ACHN (cell line): Measurements from ENCODE around the gene ARHGAP28.

Experiments used
- DNase-seq: peaks from one replicate; pipeline ENCODE4 v3.0.0-alpha.2; 2015
- in situ Hi-C: cut with HindIII; loops from 2 replicates; pipeline ENCODE4 v1.10.0; 2017; ENCODE audit warnings: low sequenced_read_pairs, low pct_ligation_motif_present, low pct_unique_long_range_greater_than_20kb

The ARHGAP28 gene

DNA sequence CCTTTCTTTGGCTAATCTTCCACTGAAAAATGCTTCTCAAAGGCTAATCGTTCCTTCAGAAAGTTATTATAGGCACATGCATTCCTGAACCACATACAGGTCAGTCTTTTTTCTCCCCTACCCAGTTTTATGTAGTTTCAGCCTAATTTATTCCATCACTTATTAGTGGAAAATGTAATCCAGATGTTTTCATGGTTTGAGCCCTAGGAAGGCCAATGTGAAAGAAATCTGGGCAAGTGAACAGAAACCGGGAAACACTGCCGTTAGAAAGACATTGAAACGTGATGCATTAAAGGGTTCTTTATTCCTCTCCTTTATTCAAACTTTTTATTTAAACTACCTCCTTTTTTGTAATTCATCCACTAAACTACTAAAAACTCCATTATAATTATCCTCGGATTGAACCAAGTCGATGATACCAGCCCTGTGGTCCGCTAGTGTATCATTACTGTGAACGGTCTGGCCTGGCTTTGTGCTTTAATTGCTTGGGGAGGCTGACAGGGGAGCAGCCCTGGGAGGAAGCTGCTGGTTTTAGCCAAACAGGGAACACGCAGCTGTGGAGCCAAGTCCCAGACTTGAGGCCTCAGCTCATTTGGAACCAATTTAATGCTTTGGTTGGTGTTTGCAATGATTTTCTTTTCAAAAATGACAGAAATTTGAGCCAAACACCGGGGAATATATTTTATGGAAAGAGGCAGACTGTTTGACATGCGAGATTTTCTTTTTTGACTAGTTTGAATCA, 149.2 kb downstream of the ARHGAP28 start:
- DNase-seq = no peak
- in situ Hi-C loops = loop anchor here (25.0 kb wide), 1 partner anchor 341 kb away; no protein-coding TSS in a partner anchor

DNA sequence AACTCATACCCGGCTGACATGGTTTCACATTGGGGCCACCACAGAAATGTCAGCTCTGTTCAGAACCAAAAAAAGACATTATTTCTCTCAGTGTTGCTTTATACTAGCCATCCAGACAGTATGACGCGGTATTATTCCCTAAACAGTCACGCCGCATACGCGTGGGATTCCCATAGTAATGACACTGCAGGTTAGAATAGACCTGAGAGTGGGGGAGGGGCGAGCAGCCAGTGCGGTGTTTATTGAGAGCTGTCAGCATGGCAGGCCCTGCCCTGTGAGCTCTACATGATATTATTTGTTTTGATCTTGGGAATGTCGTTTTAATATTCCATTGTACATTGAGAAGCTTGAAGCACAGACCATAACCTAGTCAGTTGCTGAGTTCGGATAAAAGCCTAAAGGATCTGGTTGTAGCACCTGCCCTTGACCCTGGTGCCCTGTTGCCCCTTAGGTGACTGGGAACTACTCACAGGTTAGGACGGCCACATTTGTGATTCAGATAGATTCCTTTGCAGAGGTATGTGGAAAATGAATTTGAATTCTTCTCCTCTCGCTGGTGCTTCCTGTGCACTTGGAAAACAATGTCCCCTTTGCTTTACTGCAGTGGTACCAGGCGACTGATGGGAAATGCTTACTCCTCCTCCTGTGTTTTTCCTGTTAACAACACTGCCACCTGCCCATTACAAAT, 150.1 kb downstream of the ARHGAP28 start:
- in situ Hi-C loops = loop anchor here (25.0 kb wide), 1 partner anchor 342 kb away; no protein-coding TSS in a partner anchor
- DNase-seq = no peak

DNA sequence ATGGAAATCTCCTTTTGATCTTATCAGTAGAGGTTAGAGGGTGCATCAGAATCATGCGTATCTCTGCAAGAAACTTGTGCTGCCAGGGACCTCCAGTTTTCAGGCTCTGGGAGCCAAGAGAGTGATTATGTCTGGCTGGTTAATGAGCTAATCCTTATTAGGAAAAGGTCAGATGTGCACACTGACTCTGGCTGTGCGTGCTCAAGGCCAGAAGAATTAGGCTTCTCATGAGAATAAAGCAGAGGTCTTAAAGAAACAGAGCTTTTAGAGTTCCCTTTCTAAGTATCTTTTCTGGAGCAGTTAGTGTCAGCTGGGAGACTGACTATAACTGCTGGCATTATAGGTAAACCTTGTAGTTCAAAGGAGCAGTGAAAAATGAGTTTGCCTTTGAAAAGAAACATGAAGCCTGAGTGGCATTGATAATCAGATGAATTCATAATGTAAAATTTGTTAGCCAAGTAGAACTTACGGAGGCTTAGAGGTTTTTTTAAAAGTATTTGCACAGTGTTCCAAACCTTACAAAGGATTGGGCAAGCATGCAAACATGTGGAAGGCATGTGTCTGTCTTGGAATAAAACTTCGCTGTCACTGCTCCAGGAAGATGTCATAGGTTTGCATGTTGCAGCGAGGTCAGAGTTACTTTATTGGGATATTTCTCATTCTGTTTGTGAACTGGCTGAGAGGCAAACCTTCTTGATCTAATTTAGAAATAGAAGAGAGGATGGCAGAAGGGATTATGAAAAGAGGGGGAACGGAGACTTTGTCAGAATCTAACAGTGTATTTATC, 151.7 kb downstream of the ARHGAP28 start:
- in situ Hi-C loops = loop anchor here (25.0 kb wide), 1 partner anchor 344 kb away; no protein-coding TSS in a partner anchor
- no peak for DNase-seq

DNA sequence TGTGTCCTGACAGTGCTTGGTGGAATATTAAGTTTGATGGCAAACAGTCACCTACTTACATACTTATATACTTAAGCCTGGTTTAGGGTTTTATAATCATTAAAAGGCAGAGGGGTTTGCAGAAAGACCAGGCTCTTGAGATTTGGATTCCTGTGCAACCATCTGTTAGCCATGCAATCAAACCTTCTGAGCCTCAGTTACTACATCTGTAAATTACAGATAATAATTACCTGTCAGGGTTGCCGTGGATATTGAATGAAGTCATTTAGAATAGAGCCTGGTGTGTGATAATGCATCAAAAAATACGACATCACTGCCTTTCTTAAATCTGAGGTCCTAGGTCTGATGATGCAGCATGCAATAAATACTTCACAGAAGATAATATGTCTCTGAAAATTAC, 152.9 kb downstream of the ARHGAP28 start:
- in situ Hi-C loops = loop anchor here (25.0 kb wide), 1 partner anchor 345 kb away; no protein-coding TSS in a partner anchor
- no peak for DNase-seq

DNA sequence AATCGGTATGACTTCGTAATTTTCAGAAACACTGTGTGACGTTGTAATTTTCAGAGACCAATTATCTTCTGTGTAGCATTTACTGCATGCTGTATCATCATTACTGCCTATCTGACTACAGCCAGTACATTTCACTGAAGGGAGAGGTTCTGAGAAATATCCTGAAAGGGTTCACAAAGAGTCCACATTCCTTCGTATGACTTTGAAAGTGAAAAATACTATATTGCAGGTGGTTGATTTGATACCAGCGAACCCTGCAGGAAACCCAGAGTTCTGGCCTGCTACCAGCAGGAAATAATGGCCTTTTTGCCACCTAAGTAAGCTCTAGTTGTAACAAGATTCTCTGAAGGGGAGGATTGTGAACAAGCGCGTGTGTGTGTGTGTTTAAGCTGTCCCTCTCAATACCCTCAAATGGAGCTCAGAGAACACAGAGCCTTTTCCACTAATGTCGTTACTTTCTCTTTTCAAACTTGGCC, 155.5 kb downstream of the ARHGAP28 start:
- no peak for DNase-seq
- in situ Hi-C loops = loop anchor here (25.0 kb wide), 1 partner anchor 348 kb away; no protein-coding TSS in a partner anchor

DNA sequence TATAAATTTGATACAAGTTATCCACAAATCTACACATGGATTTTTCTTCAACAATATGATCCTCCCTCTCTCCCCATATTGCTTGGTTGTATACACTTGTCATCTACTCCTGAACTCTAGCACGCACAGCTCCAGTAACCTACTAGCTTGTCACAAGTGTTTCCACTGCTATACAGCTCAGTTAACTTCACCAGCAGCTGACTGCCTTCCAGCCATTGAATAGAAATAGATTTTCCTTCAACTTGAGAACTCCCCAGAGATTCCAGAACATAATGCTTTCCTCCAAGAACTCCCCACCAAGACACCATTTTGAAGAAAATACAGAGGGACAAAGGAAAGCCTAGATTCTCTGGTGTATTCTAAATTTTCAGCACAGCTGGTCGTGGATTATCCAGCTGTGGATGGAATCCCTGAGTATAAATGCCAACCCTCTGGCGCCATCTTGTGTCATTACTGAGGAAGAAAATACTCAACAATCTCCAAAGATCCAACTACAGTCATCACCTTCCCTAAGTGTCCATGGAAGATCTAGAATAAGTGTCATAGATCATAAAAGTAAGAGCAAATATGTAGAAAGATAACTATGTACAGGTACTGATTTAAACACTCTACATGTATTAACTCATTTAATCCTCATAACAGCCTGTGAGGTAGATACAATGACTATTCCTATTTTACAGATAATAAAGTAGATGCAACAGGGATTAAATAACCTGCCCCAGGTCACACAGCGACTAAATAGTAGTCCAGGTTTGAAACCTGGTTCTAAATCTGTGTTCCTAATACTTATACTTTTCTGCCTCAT, 156.7 kb downstream of the ARHGAP28 start:
- peak; percentile 37 for DNase-seq
- in situ Hi-C loops = loop anchor here (25.0 kb wide), 1 partner anchor 349 kb away; no protein-coding TSS in a partner anchor

DNA sequence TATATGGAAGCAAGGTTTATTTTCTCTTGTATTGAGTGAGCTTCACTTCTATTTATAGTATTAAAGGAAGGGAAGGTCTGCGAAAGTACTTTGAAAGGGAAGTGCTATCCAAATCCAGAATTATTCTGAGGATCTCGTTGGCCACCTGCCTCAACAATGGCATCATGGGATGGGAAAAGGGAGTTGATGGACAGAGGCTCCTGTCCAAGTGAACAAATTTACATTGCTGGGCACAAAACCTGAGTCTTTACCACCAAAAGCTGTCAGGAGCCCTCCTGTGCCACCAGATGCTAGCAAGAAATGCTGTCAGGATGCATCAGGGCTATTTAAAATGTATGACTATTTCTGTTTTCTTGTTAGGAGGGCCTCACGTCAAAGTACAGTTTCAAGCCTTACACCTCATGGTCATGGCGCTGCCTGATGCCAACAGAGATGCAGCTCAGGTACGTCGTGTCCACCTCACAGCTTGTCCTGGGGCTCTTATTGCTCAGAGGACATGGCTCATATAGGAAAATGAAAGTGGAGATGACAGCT, 157.3 kb downstream of the ARHGAP28 start:
- no peak for DNase-seq
- in situ Hi-C loops = loop anchor here (25.0 kb wide), 1 partner anchor 350 kb away; no protein-coding TSS in a partner anchor

DNA sequence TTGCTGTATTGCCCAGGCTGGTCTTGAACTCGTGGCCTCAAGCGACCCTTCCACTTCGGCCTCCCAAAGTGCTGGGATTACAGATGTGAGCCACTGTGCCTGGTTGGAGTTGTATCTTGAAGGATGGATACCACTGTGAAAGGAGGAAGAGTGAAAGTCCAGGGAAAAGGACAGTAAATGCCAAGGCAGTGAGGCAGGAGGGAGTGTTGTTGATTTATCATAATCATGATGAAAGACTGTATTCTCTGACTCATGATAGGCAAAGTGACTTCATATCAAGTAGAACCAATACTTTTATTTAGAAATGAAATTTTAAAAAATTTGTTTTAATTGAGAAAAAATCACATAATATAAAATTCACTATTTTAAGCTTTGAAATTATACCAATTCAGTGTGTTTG, 162.3 kb downstream of the ARHGAP28 start:
- in situ Hi-C loops = loop anchor here (25.0 kb wide), 1 partner anchor 354 kb away; no protein-coding TSS in a partner anchor
- DNase-seq = no peak

DNA sequence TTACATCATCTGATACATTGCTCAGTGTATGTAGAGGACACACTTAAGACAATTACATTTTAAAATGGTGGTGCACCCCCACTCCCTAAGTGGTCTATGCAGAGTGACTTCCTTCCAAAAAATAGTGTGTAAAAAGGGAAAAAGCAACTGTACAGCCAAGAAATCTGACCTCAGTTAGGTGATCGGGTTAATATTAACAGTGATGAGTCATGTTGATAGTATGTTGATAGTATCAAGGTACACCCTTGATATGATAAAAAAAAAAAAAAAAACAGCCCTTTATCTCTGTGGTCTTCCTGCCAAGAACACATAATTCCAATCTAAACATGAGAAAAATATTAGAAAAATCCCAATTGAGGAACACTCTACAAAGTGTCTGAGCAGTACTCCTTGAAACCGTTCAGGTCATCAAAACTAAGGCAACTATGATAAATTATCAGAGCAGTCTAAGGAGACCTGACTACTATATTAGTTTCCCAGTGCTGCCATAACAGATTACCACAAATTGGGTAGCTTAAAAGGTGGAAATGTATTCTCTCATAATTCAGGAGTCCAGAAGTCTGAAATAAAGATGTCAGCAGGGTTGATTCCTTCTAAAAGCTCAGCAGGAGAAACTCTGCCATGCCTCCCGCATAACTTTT, 171.9 kb downstream of the ARHGAP28 start:
- in situ Hi-C loops = no loop called here
- no peak for DNase-seq

DNA sequence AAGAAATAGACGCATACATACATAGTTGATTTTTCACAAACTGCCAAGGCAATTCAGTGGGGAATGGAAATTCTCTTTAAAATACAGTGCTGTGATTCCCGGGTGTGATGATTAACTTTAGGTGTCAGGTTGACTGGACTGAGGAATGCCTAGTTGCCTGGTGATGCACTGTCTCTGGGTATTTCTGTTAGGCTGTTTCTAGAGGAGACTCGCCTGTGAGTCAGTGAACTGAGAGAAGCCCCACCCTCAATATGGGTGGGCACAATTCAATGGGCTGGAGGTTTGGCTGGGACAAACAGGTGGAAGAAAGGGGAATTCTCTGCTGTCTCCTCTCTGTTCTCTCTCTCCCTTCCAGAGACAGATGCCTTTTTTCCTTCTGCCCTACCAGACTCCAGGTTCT, 187.6 kb downstream of the ARHGAP28 start:
- peak; percentile 75 for DNase-seq
- in situ Hi-C loops = no loop called here

DNA sequence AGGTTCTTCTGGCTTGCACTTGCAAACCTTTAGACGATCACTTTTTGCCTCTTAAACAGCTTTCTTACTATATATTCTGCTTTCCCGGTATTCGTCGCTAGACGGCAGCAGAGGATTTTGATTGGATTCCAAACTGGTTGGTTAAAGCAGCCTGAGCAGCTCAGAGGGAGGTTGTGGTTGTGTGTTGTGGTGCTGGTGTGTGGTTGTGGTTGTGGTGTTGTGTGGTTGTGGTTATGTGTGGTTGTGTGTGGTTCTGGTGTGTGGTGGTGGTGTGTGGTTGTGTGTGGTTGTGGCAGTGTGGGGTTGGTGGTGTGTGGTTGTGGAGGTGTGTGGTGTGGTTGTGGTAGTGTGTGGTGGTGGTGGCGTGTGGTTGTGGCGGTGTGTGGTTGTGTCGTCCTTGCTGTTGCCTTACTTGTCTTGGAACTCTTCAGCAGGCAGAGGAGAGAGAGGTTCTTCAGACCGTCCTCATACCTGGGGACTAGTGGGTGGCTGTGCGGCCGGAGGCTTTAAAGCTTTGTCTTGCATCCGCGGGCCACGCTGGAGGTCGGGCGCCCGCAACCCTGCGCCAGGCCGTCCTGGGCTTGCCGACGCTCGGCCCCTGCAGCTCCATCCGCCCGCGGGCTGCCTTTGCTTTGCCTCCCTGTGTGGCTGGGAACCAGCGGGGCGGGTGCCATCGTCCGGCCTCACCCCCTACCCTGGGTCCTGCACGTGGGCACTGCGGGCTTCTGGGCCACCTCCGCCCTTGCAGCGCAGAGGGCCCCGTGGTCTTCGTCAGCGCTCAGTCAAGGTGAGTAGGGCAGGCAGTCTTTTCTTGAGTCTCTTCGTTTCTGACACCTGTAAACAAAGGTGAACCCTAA, 190.8 kb downstream of the ARHGAP28 start:
- in situ Hi-C loops = no loop called here
- peak; percentile 67 for DNase-seq

DNA sequence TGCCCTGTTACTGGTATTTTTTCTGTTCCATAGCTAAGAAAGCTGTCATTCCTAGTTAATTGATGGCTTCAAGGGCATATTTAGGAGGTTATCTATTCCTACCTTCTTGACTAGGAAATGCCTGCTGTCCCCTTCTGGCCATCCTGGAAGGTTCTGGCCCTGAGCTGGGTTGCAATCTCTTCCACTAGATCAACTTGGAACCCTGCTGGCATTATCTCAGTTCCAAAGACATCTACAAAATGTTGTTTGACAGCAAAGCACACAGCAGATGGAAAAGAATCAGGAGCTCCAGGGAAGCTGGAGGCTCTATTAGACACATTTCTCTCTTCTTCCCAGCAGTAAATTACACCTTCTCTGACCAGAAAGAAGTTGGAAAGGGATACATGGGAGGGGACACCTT, 192.1 kb downstream of the ARHGAP28 start:
- in situ Hi-C loops = no loop called here
- no peak for DNase-seq

DNA sequence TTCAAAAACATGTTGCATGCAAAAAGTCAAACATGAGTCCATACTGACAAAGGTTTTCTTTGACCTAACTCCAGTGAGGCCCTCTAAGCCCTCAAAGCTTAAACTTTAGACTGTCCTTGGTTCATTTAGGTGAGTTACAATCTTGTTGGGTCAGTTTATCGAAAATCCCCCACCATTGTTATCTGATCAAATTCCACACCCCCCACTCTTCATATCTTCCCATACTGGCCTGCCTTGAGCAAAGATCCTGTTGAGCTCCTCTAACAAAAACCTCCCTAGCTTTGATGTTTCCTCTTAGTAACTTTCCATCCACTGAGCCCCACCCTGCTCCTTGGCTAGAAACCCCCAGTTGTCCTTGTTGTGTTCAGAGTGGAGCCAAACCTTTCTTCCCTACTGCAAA, 193.7 kb downstream of the ARHGAP28 start:
- in situ Hi-C loops = no loop called here
- DNase-seq = no peak

DNA sequence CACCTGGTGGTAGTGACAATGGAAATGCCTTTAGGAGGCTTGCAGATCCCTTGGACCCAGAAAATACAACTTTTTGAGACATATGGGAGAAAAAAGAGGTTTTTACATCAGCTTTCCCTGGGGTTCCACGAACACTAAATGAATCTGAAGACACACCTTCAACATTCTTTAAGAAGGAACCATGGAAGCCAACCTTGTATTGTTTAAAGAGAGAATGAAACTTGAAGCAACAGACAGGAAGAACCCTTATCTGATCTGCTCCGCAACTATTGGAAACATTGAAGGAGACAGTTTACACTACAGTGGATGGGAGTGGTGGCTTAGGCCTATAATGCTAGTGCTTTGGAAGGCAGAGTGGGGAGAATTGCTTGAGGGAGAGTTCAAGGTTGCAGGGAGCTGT, 197.6 kb downstream of the ARHGAP28 start:
- no peak for DNase-seq
- in situ Hi-C loops = no loop called here

DNA sequence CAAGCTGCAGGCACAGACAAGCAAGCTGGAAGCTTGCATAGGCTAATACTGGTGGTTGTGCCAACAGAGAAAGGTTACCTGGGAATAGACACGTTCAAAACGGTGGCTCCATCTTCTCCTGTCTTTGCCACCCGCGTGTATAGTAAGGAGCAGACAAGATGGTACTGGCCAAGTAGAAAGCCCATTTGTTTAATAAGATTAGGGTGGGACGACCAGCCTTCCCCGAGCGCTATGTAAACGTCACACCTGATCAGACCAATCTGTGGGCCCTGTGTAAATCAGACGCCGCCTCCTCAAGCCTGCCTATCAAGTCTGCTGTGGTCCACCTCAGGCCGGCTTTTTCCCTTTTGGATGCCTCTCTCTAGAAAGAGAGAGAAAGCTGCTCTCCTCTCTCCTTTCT, 198.8 kb downstream of the ARHGAP28 start:
- in situ Hi-C loops = no loop called here
- no peak for DNase-seq

DNA sequence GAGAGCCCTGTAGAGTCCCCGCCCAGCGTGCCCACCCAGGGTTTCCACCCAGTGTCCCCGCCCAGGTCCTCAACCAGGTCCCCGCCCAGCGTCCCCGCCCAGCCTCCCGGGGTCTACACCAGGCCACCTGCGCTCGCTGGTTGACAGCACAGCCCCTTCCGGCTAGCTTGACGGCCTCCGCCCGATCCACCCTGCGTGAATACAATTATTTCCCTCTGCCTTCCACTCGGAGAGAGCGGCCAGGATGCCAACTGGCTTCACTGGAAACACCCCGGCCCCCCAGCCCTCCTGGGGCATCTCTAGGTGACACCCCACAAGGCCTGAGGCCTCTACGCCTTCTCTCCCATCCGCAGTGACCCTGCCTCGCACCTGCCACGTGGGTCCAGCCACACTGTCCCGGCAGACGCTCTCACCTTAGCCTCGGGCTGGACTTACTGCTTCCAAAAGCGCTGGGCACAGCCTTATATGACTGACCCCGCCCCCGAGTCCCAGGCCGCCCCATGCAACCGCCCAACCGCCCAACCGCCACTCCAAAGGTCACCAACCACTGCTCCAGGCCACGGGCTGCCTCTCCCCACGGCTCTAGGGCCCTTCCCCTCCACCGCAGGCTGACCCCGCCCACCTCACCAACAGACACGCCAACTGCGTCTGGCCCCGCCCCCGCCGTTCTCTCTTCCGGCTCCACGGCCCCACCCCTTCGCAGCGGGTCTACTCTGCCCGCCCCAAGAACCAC, 200.0 kb downstream of the ARHGAP28 start:
- in situ Hi-C loops = no loop called here
- DNase-seq = no peak
